Activated naive CD4-positive, alpha-beta T cell treated with anti-CD3 and anti-CD28 coated beads, Interleukin-2, amount 50 U/mL, for 16 hours (primary cell): ENCODE data around the gene NTN4.
"Not testable (repeated sequence)": the region's sequence is repeated elsewhere in the genome, so short reads cannot be mapped to it uniquely, and the experiment has no call there.

Experiments used
- DNase-seq: peaks from one replicate; pipeline ENCODE4 v3.0.0-alpha.2; 2020

The NTN4 gene

DNA sequence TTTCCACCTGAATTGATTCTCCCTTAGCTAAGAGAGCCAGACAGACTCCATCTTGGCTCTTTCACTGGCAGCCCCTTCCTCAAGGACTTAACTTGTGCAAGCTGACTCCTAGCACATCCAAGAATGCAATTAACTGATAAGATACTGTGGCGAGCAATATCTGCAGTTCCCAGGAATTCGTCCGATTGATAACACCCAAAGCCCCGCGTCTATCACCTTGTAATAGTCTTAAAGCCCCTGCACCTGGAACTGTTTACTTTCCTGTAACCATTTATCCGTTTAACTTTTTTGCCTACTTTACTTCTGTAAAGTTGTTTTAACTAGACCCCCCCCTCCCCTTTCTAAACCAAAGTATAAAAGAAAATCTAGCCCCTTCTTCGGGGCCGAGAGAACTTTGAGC lies 44.5 kb downstream of the NTN4 start:
- not testable (repeated sequence) for DNase-seq

DNA sequence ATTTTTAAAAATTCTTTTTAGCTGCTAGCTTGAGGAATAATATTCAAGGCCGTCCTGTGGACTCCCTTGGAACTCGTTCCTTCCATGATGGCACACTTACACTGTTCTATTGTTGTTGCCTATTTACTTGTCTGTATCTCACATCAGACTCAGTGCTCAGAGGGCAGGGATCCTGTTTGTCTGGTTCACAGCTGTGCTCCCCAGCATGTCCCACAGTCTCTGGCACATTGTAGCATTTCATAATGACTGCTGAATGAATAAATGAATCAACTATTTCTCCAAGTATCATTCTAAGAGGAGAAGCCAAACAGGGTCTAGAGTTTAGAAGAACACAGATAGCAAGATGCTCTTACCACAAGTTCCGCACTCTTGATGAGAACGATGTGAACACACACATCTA lies 48.0 kb downstream of the NTN4 start:
- no peak for DNase-seq

DNA sequence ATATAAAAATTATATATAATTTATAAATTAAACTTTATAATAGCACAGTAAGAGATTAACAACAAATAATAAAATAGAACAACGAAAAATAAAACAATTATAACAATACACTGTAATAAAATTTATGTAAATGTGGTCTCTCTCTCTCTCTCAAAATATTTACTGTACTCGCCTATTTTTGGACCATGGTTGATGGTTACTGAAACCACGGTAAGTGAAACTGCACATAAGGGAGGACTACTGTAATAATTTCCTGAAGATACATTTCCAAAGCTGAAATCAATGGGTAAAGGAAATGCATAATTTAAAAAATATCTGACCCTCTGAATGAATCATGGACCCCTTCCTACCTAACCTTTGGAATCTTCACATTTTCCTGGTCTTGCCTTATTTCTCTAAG lies 48.9 kb downstream of the NTN4 start:
- no peak for DNase-seq

DNA sequence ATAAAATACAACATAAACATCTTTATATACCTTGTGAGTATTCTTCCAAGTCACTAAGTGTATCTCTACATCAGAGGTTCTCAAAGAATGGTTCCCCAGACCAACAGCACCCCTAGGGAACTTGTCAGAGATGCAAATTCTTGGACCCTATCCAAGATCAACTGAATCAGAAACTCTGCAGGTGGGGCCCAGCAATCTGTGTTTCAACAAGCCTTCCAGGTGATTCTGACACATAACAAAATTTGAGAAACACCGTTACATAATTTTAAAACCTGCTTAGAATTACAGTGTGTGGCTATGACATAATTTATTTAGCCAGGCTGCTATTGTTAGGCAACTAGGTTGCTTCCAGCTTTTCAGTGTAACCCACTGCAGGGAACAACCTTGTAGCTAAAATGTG lies 49.8 kb downstream of the NTN4 start:
- DNase-seq: no peak

DNA sequence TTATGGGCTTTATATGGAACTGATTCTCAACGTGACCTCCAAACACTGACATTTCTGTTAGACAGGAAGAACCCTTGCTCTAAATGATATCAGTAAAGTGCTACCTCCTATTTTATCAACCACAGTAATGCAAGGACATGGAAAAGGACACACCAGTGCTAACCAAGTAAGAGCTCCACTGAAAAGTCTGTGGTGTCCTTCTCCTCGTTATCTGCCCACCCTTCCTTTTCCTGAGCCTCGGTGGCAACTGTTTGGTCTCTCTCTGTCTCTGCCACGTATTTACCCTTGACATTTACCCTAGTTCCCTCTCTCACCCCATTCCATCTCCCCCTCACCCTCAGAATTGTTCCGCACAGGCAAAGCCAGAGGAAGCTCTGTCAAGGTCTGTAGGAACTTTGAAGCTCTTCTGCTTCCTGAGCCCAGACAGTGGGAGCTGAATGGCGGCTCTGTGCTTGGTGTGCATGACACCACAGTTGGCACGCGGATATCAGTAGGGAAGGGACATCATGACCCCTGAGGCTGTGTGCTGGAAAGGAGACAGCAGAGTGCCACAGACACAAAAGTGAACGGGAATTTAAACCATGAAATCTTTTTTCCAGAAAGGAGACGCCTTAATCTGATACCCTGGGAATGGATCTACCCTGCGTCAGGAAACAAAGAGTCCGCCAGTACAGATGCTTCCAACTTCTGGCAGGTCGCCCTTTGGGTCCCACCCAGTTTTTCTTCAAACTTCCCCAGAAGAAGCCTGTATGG lies 50.8 kb downstream of the NTN4 start:
- no peak for DNase-seq

DNA sequence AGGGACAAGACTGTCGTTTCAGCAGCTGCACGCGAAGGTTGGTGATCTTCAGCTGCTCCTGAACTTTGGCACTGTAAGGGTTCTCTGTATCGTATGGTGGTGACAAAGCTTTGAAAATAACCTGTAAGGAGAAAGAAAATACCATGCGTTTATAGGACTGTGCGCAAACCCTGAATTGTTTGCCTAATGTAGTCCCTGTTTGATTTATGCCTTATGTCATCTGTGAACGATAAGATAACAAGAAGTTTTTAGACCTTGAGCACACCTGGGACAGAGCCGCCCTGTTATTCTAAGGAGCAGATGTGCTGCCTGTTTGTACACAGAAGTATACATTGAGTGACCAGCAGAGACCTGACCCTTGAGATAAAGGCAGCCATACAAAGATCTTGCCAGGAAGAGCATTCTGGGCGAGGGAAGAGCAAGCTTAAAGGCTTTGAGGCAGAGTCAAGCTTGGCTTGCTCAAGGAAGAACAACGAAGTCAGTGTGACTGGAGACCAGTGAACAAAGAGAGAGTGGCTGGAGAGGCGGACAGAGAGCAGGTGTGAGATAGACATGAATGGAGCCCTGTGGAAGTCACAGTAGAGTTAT lies 52.4 kb downstream of the NTN4 start:
- DNase-seq: no peak

DNA sequence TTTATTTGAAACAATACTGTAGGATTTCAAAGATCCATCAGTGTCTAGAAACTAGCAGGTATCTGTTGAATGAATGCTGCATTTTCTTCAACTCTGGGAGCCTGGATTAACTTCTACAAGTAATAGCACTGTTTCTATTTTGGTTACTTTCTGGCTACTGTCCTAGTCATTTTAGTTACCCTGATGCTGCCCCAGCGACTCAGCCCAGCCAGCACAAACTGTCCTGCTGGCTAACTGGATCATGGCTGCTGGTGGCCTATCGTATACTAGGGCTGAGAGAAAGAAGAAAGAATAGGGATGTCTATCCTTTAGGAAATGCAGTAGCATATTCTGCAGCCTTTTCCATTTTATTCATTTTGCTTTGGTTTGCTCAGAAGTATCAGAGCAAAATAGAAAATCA lies 53.9 kb downstream of the NTN4 start:
- no peak for DNase-seq

DNA sequence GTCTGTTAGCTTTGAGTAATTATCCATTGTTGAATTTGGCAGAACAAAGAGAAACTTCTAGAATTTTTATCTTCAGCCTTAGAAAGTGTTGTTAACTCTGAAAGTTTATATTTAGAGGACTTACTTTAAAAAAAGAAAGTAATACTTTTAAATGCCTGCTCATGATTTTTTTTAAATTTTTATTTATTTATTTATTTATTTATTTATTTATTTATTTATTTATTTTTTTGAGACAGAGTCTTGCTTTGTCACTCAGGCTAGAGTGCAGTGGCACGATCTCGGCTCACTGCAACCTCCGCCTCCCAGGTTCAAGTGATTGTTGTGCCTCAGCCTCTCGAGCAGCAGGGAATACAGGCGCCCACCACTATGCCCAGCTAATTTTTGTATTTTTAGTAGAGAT lies 54.8 kb downstream of the NTN4 start:
- not testable (repeated sequence) for DNase-seq

DNA sequence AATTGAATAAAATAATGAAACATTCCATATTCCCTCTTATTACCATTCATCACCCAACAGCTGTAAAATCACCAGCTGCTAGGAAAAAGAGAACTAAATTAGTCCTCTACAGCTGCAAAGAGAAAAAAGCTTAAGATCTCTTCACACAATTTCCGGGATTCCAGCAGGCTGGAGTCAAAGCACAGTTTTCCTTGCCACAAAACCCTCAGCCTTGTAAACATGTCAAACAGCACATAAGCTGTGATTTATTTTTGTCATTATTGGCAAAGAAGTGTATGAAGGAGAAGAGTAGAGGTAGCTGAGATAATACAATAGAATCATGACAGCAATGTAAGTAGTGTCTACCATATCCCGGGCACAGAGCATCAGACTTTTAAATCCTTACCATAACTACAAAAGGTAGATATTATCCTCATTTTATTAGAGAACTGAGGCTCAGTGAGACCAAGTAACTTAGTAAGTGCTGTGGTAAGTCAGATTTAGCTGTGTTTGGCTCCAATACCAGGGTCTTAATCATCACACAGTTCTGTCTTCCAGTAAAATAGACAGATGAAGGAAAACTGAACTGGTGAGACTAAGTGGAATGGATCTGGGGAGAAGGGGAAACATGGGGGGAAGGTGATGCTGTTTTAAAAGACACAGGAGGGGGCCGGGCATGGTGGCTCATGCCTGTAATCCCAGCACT lies 57.3 kb downstream of the NTN4 start:
- DNase-seq: no peak

DNA sequence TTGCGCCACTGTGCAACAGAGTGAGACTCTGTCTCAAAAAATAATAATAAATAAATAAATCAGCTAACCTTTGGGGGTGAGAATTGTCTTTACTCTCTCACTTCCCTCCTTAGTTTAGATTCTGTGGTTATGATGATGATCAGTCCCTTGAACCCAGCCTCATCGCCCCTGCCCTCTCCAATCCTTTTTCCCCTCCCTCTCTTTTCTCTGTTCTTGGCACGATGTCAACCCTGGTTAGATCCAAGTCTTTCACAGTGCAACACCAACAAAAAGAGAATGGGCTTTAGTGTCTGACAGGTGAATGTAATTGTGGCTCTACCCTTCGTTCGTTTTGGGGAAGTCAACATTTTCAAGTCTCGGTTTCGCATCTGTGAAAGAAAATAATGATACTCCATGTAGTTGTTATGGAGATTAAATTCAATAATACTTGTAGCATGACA lies 59.0 kb downstream of the NTN4 start:
- no peak for DNase-seq

DNA sequence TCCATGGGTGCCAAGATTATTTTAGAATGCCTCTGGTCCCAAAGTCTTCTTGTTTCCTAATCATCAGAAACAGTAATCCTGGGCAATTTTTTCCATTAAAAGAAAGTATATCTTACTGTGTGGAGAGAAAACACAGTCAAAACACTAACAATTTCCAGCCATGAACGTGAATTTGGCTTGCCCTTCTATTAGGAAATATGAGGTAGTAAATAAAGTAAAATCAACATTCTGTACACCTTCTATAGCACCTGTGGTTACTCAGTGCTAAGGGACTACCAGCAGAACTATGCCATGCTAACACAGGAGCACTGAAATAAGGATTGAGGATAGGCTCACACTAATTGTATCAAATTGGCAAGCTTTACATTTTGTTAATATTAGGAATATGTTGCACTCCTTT lies 60.1 kb downstream of the NTN4 start:
- no peak for DNase-seq

DNA sequence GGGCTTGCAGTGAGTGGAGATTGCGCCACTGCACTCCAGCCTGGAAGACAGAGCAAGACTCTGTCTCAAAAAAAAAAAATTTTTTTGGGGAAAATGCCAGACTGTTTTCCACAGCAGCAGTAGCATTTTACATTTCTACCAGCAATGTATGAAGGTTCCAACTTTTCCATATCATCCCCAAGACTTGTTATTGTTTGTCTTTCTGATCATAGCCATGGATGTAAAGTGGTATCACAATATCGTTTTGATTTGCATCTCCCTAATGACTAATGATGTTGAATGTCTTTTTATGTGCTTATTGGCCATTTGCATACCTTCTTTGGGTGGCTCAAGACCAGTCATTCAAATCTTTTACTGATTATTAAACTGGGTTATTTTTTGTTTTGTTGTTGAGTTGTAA lies 63.7 kb downstream of the NTN4 start:
- DNase-seq: no peak

DNA sequence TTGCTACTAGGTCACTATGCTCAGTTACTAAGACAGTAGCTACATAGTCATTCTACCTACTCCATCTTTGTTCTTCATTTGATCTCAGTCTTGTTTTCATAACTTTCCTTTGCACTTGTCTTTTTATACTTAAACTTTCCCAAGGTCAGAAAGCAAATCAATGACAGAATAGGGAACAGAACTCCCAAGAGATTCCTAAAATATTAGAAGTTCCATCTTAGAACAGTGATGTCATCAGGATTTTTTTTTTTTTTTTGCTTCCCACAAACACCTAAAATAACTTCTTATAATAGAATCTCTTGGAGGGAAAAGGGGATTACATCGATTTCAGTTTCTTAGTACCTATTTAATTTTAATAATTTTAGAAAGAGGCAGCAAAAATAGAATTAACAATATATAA lies 65.8 kb downstream of the NTN4 start:
- no peak for DNase-seq

DNA sequence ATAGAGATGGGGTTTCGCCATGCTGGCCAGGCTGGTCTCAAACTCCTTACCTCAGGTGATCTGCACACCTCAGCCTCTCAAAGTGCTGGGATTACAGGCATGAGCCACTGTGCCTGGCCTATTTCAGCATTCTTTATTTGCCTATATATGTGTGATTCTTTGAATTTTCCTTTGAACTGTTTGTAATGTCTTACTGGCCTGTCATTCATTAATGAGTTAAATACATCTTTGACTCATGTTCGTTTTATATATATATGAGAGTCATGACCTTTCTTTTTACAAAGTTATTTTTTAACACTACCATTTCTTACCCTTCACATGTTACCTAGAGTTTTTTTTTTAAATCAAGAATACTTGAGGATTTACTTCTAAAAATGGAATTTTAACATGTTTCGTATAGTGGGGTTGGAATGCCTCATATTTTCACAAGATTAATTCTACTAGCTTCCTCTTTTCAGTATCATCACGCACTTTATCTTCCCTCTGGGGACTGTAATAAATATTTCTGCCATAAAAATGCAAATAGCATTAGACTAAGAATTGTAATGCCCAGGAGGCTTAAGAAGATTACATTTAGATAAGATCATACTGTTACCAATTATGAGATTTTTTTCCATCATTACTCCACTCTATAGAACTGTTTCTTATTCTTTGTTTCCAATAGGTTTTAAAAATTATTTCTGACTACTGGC lies 66.7 kb downstream of the NTN4 start:
- no peak for DNase-seq

DNA sequence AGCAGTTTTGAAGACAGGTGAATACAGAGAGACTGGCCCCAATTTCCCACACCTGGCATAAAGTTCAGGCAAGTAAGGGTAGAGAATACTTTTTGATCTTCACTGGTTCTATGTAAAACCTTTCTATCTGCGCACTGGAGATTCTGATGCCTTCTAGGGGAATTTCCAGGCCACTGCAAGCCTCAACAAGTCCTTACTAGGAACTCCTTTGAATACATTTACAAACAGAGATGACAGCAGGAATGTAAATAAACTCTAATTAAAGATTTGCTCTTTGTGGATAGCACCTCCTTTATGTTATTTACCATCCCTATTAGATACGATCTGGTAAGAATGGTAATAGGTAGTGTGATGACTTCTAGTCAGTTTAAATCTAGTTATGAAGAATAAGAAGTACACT lies 69.2 kb downstream of the NTN4 start:
- no peak for DNase-seq

DNA sequence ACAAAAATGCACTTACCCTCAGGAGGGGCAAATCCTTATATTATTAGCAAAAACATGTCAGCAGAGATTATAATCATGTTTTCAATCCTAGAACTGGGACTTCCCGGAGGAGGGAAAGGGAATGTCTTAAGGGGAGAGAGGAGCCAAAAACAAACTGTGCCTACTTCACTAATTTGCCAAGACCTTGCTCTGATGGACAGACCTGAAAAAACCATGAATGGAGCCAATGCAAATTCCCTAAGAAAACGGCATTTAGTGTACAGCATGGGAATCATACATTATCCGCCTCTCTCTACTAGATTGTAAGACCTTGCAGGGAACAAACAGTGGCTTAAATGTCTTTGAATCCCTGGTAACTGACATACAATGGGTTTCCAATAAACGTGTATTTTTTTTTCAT lies 70.4 kb downstream of the NTN4 start:
- no peak for DNase-seq

DNA sequence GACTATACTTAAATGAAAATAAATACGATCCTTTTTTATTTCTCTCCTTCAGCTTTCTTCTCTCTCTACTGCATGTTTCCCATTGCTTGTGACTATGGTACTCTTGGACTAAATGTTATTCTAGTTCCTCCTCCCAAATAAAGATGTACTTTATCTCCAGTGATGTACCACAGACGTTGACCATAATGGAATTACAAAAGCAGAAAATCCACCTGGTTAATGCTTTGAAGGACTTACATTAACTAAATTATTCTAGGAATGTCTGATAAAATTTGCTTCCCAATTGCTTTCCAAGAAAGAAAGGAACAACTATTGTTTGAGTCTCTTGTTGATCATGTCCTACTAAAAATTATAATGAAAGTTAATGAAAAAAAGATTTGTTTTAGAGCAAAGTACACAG lies 71.8 kb downstream of the NTN4 start:
- DNase-seq: no peak

DNA sequence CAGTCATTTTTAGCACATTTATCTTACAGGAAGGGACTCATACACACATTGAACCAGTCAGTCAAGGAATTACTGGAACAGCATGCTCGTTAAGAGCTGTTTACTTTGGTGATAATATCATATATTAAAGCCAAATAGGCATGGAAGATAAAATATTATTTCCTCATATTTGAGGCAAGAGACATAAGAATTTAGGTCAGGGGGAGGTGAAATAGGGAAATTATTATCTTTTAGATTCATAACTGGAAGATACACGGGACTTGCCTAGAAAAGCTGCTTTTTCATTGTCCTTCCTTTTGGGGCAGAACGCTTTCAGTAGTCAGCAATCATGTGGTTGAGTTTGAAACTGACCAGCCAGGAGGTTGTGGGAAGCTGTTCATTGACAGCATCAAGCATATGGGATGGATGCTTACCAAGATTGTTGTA lies 72.5 kb downstream of the NTN4 start:
- DNase-seq: no peak

DNA sequence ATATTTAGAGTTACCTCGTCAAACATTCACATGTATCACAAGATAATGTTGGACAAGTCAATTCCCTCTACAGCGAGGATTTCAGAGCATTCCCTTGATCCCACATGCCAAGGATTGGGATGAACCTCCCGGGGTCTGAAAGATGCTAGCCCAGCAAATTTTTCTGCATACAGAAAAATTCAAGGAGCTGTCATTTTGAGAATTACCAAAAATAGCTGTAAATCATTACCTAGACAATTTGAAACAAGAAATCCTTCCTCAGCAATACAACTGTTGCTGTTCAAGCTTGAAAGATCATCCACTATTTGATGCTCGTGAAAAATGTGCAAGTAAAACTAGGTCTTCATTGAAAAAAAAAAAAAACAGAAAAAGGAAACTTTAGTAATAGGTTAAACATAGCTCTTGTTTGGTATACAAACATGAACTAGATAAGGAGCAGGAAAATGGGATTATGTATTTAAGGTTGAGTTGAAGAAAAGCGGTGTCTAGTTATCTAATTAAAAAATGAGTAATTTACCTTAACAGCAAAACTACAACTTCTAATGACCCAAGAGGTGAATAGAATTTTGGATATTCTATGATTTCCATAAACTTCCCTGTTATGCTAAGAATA lies 73.1 kb downstream of the NTN4 start:
- DNase-seq: no peak

DNA sequence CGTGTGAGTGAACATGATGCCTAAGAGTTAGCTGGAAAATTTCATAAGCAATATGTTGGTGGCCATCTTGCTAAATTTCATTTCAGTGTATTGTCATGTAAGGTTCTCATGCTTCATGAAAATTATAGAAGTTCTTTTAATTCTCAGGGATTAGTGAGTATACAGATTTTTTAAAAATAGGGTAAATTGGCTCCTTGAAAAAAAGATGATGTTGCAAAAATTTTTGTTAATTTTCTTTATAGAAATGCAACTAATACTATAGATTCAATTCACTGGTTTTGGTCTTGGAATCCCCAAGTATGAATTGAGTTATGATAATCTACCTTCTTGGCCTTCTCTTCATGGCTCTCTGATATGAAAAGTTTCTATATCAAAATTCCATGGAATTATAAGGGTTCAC lies 75.4 kb downstream of the NTN4 start:
- DNase-seq: no peak

DNA sequence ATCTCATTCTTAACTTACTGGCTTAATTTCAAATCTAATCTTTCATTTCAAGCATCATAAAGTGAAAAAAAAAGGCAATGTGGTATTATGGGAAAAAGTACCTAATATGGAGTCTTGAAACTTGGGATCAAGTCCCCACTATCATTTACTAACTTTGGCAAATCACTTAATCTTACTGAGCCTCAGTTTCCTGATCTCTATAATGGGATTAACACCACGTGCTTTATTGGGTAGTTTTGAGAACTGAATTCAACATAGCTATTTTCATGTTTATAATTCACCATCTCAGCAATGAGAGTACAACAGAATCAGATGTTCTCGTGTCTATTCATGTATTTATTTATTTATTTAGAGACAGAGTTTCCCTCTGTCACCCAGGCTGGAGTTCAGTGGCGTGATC lies 78.3 kb downstream of the NTN4 start:
- DNase-seq: no peak

DNA sequence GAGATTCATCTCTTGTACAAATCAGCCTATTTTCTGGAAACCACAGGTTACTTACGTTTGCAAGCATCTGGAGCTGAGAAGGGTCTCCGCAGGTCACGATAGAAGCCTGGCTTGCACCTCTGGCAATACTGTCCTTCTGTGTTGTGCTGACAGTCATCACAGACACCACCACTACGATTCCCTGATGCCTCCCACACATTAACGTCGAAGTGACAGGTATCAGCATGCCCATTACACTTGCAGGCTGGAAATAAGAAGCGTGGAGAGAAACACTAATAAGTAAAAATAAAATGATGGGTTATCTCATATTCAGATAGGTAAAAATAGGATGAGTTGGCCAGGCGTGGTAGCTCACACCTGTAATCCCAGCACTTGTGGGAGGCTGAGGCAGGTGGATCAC lies 80.2 kb downstream of the NTN4 start:
- no peak for DNase-seq

DNA sequence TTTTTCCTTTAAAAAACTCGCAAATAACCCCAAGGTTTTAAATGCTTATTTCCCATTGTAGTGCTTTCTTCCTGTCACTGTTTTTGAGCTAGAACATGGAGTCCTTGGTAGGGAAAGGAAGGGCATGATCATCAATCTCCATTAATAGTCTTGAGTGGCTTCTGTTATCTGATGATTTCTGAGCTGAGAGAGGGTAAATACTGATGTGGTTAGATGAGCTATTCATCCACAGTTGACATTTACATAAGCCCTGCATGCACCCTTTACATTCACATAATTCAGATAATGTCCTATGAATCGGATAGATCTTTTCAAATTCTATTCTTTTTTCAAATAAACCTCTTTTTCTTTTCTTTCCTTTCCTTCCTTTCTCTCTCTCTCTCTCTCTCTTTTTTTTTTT lies 81.4 kb downstream of the NTN4 start:
- DNase-seq: no peak
